Panc1 (cell line): ENCODE results near the gene CHDH.

ENCODE experiments used
- CTCF ChIP-seq: fragments of 450-650 bp; IDR thresholded peaks from 2 replicates; pipeline ENCODE4 v1.5.1; 2017; ENCODE audit warnings: mild to moderate bottlenecking
- REST ChIP-seq, 2 experiments: IDR thresholded peaks; 2 replicates each; pipeline ENCODE4 v1.6.1; 2011 to 2012; ENCODE audit warnings: low read depth in 2 of 2, control low read depth in 1 of 2, low read length in 1 of 2, mild to moderate bottlenecking in 1 of 2, moderate library complexity in 1 of 2; ENCODE audit not compliant: insufficient read depth in 1 of 2
- TCF7L2 ChIP-seq: IDR thresholded peaks from 2 replicates; pipeline ENCODE4 v1.6.1; 2011; ENCODE audit warnings: mild to moderate bottlenecking, low read depth, low read length, inconsistent platforms

GRCh38 chr3:53804697-53805462, 41.3 kb downstream of the CHDH start:
- TF ChIP-seq CTCF = no peak
- no peak for TF ChIP-seq REST (IDR thresholded peaks at IDR 0.05; ENCODE audit: insufficient read depth in 1 of 2, low read depth in 2 of 2, low read length in 1 of 2)
- TF ChIP-seq TCF7L2 = no peak
